OCI-LY1 (cell line): ENCODE measurements around the gene ZNRF3.

Experiments used
- H2AFZ ChIP-seq: fragments of 200-600 bp; sonication (generic), shearing (Covaris generic); 2 replicates; pipeline ENCODE4 v1.6.0; 2014; ENCODE audit warnings: antibody characterized with exemption, mild to moderate bottlenecking, low read length
- H3F3A ChIP-seq: fragments of 200-600 bp; sonication (generic), shearing (Covaris generic); 2 replicates; pipeline ENCODE4 v1.6.0; 2014; ENCODE audit warnings: mild to moderate bottlenecking, antibody characterized with exemption, low read length, moderate library complexity; ENCODE audit not compliant: insufficient read depth
- H3K27ac ChIP-seq: fragments of 200-600 bp; sonication (generic); 2 replicates; pipeline ENCODE4 v1.5.1; 2014; ENCODE audit warnings: low read length, mixed run types, mild to moderate bottlenecking, low read depth; ENCODE audit not compliant: poor library complexity, severe bottlenecking
- H3K27me3 ChIP-seq: fragments of 200-600 bp; sonication (generic); 2 replicates; pipeline ENCODE4 v1.6.0; 2014; ENCODE audit warnings: antibody characterized with exemption, mild to moderate bottlenecking, low read length, moderate library complexity; ENCODE audit not compliant: insufficient read depth
- H3K36me3 ChIP-seq: fragments of 200-600 bp; sonication (generic); 2 replicates; pipeline ENCODE4 v1.6.1; 2014; ENCODE audit warnings: mild to moderate bottlenecking, antibody characterized with exemption, low read length, moderate library complexity, mixed read lengths; ENCODE audit not compliant: insufficient read depth
- H3K4me1 ChIP-seq: fragments of 200-600 bp; sonication (generic); 2 replicates; pipeline ENCODE4 v1.5.1; 2014; ENCODE audit warnings: mild to moderate bottlenecking, low read length, moderate library complexity; ENCODE audit not compliant: insufficient read depth, severe bottlenecking
- H3K4me2 ChIP-seq: fragments of 200-600 bp; sonication (generic), shearing (Covaris generic); 2 replicates; pipeline ENCODE4 v1.6.1; 2014; ENCODE audit warnings: low read length
- H3K4me3 ChIP-seq: fragments of 200-600 bp; sonication (generic); 2 replicates; pipeline ENCODE4 v1.5.1; 2014; ENCODE audit warnings: low read length, low read depth, mild to moderate bottlenecking, mixed read lengths; ENCODE audit not compliant: poor library complexity, severe bottlenecking
- H3K79me2 ChIP-seq: fragments of 200-600 bp; shearing (Covaris generic); 2 replicates; pipeline ENCODE4 v1.6.1; 2016; ENCODE audit warnings: mixed run types, low read length, mixed read lengths; ENCODE audit not compliant: insufficient read depth
- H3K9ac ChIP-seq: fragments of 200-600 bp; sonication (generic), shearing (Covaris generic); 2 replicates; pipeline ENCODE4 v1.6.1; 2014; ENCODE audit warnings: mild to moderate bottlenecking, low read length, mixed read lengths
- H3K9me2 ChIP-seq: fragments of 200-600 bp; sonication (generic), shearing (Covaris generic); 2 replicates; pipeline ENCODE4 v1.6.1; 2014; ENCODE audit warnings: low read depth, mild to moderate bottlenecking, low read length, mixed read lengths
- H3K9me3 ChIP-seq: fragments of 200-600 bp; shearing (Covaris generic); 2 replicates; pipeline ENCODE4 v1.6.1; 2014; ENCODE audit warnings: low read length, mixed read lengths
- H4K20me1 ChIP-seq: fragments of 200-600 bp; sonication (generic), shearing (Covaris generic); 2 replicates; pipeline ENCODE4 v1.6.0; 2016; ENCODE audit warnings: mild to moderate bottlenecking, low read length; ENCODE audit not compliant: insufficient read depth
- EZH2 ChIP-seq: fragments of 200-600 bp; sonication (generic), shearing (Covaris generic); IDR thresholded peaks from 2 replicates; pipeline ENCODE4 v1.8.0; 2017; ENCODE audit warnings: borderline replicate concordance, mixed run types, mild to moderate bottlenecking, antibody characterized with exemption, low read length, moderate library complexity, mixed read lengths
- TF ChIP-seq, protein P1 (sequence below): fragments of 200-600 bp; sonication (generic), shearing (Covaris generic); IDR thresholded peaks from 2 replicates; pipeline ENCODE4 v1.5.1; 2017; ENCODE audit warnings: mild to moderate bottlenecking, antibody characterized with exemption, low read length, moderate library complexity, mixed read lengths

The ZNRF3 gene

DNA sequence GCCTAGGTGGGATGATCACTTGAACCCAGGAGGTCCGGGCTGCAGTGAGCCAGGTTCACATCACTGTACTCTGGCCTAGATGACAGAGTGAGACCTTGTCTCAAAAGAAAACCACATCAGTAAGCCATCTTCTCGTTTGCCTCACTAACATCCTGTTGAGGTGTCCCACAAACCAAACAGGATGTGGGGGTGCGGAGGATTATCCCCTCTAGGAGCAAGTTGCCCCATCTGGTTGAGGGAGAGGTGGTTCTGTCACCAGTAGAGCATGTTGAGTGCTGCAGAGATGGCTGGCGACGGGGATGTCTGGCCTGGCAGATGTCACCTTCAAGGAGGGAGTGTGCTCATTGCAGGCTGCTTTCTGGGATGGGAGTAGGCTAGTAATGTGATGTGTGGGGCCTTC is 72.4 kb downstream of the ZNRF3 start:
- no peaks in the 10 kb centered on the region for H3F3A ChIP-seq
- H3K4me1 ChIP-seq, result no peaks in the 10 kb centered on the region
- 0 out of 2 replicates have a peak, but pooled peaks cover 4% of the 10 kb centered on the region for H3K27me3 ChIP-seq
- no peak overlapping the region for H3K4me2 ChIP-seq
- H3K27ac ChIP-seq, result no peak overlapping the region
- no peaks in the 10 kb centered on the region for H3K9me3 ChIP-seq
- TF ChIP-seq EZH2, result no peak
- TF ChIP-seq, protein P1, sequence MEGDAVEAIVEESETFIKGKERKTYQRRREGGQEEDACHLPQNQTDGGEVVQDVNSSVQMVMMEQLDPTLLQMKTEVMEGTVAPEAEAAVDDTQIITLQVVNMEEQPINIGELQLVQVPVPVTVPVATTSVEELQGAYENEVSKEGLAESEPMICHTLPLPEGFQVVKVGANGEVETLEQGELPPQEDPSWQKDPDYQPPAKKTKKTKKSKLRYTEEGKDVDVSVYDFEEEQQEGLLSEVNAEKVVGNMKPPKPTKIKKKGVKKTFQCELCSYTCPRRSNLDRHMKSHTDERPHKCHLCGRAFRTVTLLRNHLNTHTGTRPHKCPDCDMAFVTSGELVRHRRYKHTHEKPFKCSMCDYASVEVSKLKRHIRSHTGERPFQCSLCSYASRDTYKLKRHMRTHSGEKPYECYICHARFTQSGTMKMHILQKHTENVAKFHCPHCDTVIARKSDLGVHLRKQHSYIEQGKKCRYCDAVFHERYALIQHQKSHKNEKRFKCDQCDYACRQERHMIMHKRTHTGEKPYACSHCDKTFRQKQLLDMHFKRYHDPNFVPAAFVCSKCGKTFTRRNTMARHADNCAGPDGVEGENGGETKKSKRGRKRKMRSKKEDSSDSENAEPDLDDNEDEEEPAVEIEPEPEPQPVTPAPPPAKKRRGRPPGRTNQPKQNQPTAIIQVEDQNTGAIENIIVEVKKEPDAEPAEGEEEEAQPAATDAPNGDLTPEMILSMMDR, result no peak
- H3K4me3 ChIP-seq, result no peak overlapping the region
- H2AFZ ChIP-seq, result no peak overlapping the region
- H4K20me1 ChIP-seq, result no peaks in the 10 kb centered on the region
- H3K9me2 ChIP-seq, result no peaks in the 10 kb centered on the region
- H3K9ac ChIP-seq, result no peak overlapping the region
- H3K79me2 ChIP-seq, result no peaks in the 10 kb centered on the region
- no peaks in the 10 kb centered on the region for H3K36me3 ChIP-seq

DNA sequence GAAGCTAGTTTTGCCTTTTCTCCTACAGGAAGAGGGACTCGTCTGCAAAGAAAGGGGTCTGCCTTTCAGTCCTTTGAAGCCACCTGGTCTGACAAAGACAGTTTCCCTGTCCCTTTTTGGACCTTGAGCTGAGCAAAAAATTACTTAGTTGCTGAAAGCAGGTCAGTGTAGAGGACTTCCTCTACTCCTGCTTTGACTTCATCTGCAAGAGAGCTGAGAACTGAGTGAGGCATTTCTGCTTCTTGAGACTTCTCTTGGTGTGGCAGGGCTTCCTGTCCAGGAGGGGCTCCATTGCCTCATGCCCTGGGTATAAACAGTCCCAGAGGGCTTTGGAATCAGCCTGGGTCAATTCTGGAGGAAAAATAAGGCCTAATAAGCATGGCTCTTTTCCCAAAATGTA is 73.1 kb downstream of the ZNRF3 start:
- Histone ChIP-seq H2AFZ (no peak overlapping the region), H3K4me2 (no peak overlapping the region), H3K9me3 (no peaks in the 10 kb centered on the region), H3K4me3 (no peak overlapping the region), H3K9me2 (no peaks in the 10 kb centered on the region), H3K27ac (no peak overlapping the region), H3K79me2 (no peaks in the 10 kb centered on the region), H3K9ac (no peak overlapping the region), H3K4me1 (no peaks in the 10 kb centered on the region), H4K20me1 (no peaks in the 10 kb centered on the region), H3K27me3 (0 out of 2 replicates have a peak, but pooled peaks cover 4% of the 10 kb centered on the region), H3K36me3 (no peaks in the 10 kb centered on the region), H3F3A (no peaks in the 10 kb centered on the region)
- TF ChIP-seq EZH2, result no peak

DNA sequence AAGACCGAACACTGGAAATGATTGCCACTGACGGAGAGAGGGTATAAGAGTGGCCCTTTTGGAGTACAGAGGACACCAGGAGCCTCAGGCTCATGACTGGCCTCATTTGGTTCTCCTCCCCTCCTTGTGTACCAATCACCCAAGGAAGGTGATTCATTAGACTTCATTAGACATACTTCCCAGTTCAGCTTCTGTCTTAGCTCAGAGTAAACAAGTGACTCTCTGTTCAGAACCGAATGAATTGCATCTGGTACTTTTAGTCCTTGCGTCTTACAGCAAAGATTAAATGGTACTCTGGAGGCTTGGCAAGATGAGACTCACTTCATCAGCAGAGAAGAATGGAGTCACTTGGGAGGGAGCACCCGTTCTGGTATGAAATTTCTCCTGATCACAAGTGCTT is 75.2 kb downstream of the ZNRF3 start:
- Histone ChIP-seq H4K20me1 (no peaks in the 10 kb centered on the region), H3K4me1 (no peaks in the 10 kb centered on the region), H2AFZ (no peak overlapping the region), H3K9me3 (no peaks in the 10 kb centered on the region), H3K27me3 (0 out of 2 replicates have a peak, but pooled peaks cover 4% of the 10 kb centered on the region), H3K4me3 (no peak overlapping the region), H3K4me2 (no peak overlapping the region), H3K79me2 (no peaks in the 10 kb centered on the region), H3K9ac (no peak overlapping the region), H3F3A (no peaks in the 10 kb centered on the region), H3K9me2 (no peaks in the 10 kb centered on the region), H3K36me3 (no peaks in the 10 kb centered on the region), H3K27ac (no peak overlapping the region)
- TF ChIP-seq EZH2, result no peak

DNA sequence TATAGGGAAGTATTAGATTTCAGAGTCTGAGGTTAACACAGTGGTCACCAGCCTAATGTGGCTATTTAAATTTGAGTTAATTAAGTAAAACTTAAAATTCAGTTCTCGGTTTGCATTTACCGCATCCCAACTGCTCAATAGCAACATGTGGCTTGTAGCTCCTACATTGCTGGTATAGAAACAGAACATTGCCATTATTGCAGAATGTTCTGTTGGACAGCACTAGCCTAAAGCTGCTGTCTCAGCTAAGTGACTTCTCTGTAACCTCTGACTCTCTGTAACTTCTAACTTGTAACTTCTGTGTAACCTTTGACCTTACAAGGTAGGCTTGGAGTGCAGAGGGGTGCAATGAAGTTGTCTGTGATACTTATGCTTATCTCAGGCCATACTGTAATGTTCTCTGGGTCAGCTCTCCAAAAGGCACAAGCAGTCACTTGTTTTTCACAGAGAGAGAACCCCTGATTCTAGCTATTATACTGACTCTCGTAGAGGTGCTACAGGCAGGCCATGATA is 78.7 kb downstream of the ZNRF3 start:
- no peak overlapping the region for H3K4me2 ChIP-seq
- no peak overlapping the region for H3K27ac ChIP-seq
- no peaks in the 10 kb centered on the region for H4K20me1 ChIP-seq
- H3K9me2 ChIP-seq, result no peaks in the 10 kb centered on the region
- no peaks in the 10 kb centered on the region for H3K4me1 ChIP-seq
- no peaks in the 10 kb centered on the region for H3F3A ChIP-seq
- H3K79me2 ChIP-seq, result no peaks in the 10 kb centered on the region
- H2AFZ ChIP-seq, result no peak overlapping the region
- no peaks in the 10 kb centered on the region for H3K27me3 ChIP-seq
- no peak for TF ChIP-seq EZH2
- TF ChIP-seq, protein P1, result no peak
- H3K9ac ChIP-seq, result no peak overlapping the region
- H3K4me3 ChIP-seq, result no peak overlapping the region
- no peaks in the 10 kb centered on the region for H3K36me3 ChIP-seq
- no peaks in the 10 kb centered on the region for H3K9me3 ChIP-seq
